B cell (primary cell): ENCODE results near the gene NUPR1.

Experiments used
- CTCF ChIP-seq: fragments of 200-600 bp; IDR thresholded peaks from one replicate; pipeline ENCODE4 v1.8.0; 2022; ENCODE audit warnings: antibody characterized with exemption, mild to moderate bottlenecking
- EZH2 ChIP-seq: IDR thresholded peaks from 2 replicates; pipeline ENCODE4 v1.6.1; 2012; ENCODE audit warnings: borderline replicate concordance, low read depth, mild to moderate bottlenecking, moderate library complexity, low read length; ENCODE audit not compliant: insufficient read depth, poor library complexity, severe bottlenecking

- no peak for TF ChIP-seq CTCF
- TF ChIP-seq EZH2 = no peak
Measured at GRCh38 chr16:28491230-28491969, 47.4 kb downstream of the NUPR1 start.
